K562 (cell line): ENCODE data around the gene ITSN1. TPM values are rescaled to one million over a fixed set of nuclear protein-coding genes. Genes with fewer than 3 reads are reported as not detected.

ENCODE experiments used
- ATAC-seq: fragments of 200-7000 bp; cut with Tn5 transposase; 3 replicates; pipeline ENCODE4 v1.9.1; 2020; ENCODE audit warnings: moderate library complexity
- BruUV-seq: library from RNA; stranded (reverse); fragments of 400-500 nt; replicated peaks from 2 replicates; lab custom pipeline; 2021; lab: Mats Ljungman, UMichigan
- CTCF ChIA-PET: fragments of 300-600 bp; formaldehyde crosslinking; extraction: SDS; loops from one replicate; lab custom pipeline; 2021; ENCODE audit warnings: low intra/inter-chr PET ratio; lab: Yijun Ruan, JAX
- POLR2A ChIA-PET: fragments of 300-600, 350-650 bp; sonication (Branson Sonifier 250); formaldehyde crosslinking; extraction: SDS; loops from one replicate; lab custom pipeline; 2021; ENCODE audit warnings: antibody characterized with exemption, inconsistent platforms; lab: Yijun Ruan, JAX
- DNase-seq, 4 experiments: peaks; one replicate each; pipeline versions ENCODE4 v3.0.0 to v3.0.0-alpha.2; 2011 to 2018; ENCODE audit warnings: low spot score in 3 of 4, mixed read lengths in 3 of 4; ENCODE audit errors: extremely low read depth in 1 of 4
- FAIRE-seq: peaks from 2 replicates; lab custom pipeline; 2011; peaks lifted over from hg19 to GRCh38; lab: Jason Lieb, UNC
- H2AFZ ChIP-seq: 2 replicates; pipeline ENCODE4 v1.6.0; 2011; ENCODE audit warnings: low read depth, low read length, control low read depth, inconsistent platforms
- H3K27ac ChIP-seq: fragments of 200-600 bp; 3 replicates; pipeline ENCODE4 v1.8.0; 2011; ENCODE audit warnings: low read depth, mild to moderate bottlenecking, control low read depth, inconsistent platforms, low read length, moderate library complexity, mixed read lengths; ENCODE audit errors: extremely low read depth
- H3K27me3 ChIP-seq, 2 experiments: fragments of 300-600 bp in 1 of 2; 2 replicates in 1 of 2; 3 replicates in 1 of 2; pipeline versions ENCODE4 v1.6.0 to v1.8.0; 2011; ENCODE audit warnings: inconsistent platforms in 2 of 2, low read length in 2 of 2, mild to moderate bottlenecking in 1 of 2, mixed read lengths in 1 of 2, moderate library complexity in 1 of 2; ENCODE audit not compliant: control insufficient read depth in 2 of 2, insufficient read depth in 2 of 2
- H3K36me3 ChIP-seq: fragments of 300-600 bp; 3 replicates; pipeline ENCODE4 v1.8.0; 2011; ENCODE audit warnings: mild to moderate bottlenecking, low read length, inconsistent platforms; ENCODE audit not compliant: control insufficient read depth, insufficient read depth
- H3K4me1 ChIP-seq, 2 experiments: fragments of 200-600 bp in 1 of 2; replicated peaks in 1 of 2; 2 replicates in 1 of 2; 3 replicates in 1 of 2; pipeline versions ENCODE4 v1.5.1 to v1.8.0; 2011; ENCODE audit warnings: inconsistent platforms in 2 of 2, low read length in 2 of 2, mild to moderate bottlenecking in 1 of 2, mixed read lengths in 1 of 2, moderate library complexity in 1 of 2; ENCODE audit not compliant: control insufficient read depth in 2 of 2, insufficient read depth in 2 of 2
- H3K4me2 ChIP-seq: 2 replicates; pipeline ENCODE4 v1.6.1; 2011; ENCODE audit warnings: low read length, control low read depth, inconsistent platforms, mixed read lengths; ENCODE audit not compliant: insufficient read depth
- H3K4me3 ChIP-seq: fragments of 200-600 bp; sonication (generic), shearing (Covaris generic); 2 replicates; pipeline ENCODE4 v1.5.1; 2016; ENCODE audit warnings: control low read depth, inconsistent platforms
- H3K79me2 ChIP-seq: fragments of 200-600 bp; 3 replicates; pipeline ENCODE4 v1.8.0; 2011; ENCODE audit warnings: low read length, inconsistent platforms; ENCODE audit not compliant: control insufficient read depth, insufficient read depth
- H3K9ac ChIP-seq, 2 experiments: 2 replicates each; pipeline versions ENCODE4 v1.6.0 to v1.6.1; 2011; ENCODE audit warnings: low read depth in 2 of 2, low read length in 2 of 2, control low read depth in 1 of 2, inconsistent platforms in 1 of 2, mild to moderate bottlenecking in 1 of 2, mixed read lengths in 1 of 2; ENCODE audit not compliant: insufficient read depth in 1 of 2
- H3K9me1 ChIP-seq: one replicate; pipeline ENCODE4 v1.6.0; 2011; ENCODE audit warnings: inconsistent platforms, mild to moderate bottlenecking, low read length, moderate library complexity; ENCODE audit not compliant: control insufficient read depth, insufficient read depth
- H3K9me3 ChIP-seq: replicated peaks from 2 replicates; pipeline ENCODE4 v1.5.1; 2011; ENCODE audit warnings: low read depth, low read length, inconsistent platforms; ENCODE audit not compliant: control insufficient read depth, insufficient read depth
- H4K20me1 ChIP-seq: replicated peaks from 2 replicates; pipeline ENCODE4 v1.6.1; 2011; ENCODE audit warnings: low read length, inconsistent platforms, mixed read lengths; ENCODE audit not compliant: control insufficient read depth, insufficient read depth
- DIDO1 ChIP-seq: fragments of 450-650 bp; IDR thresholded peaks from 2 replicates; pipeline ENCODE4 v1.6.1; 2016; ENCODE audit warnings: low read depth, missing biosample characterization, missing genetic modification characterization
- KLF16 ChIP-seq: IDR thresholded peaks from 2 replicates; pipeline ENCODE4 v1.6.1; 2016; ENCODE audit warnings: antibody characterized with exemption
- RBM25 ChIP-seq: fragments of 200-400 bp; formaldehyde crosslinking; IDR thresholded peaks from 2 replicates; pipeline ENCODE4 v1.6.1; 2018; ENCODE audit warnings: low read length, low read depth, moderate library complexity; ENCODE audit not compliant: severe bottlenecking
- TEAD1 ChIP-seq, 2 experiments: fragments of 450-650 bp in 1 of 2; sonication (generic) in 1 of 2; formaldehyde crosslinking; IDR thresholded peaks; 2 replicates each; pipeline versions ENCODE4 v1.4.0 to v1.8.0; 2020 to 2022; ENCODE audit warnings: mild to moderate bottlenecking in 2 of 2, missing genetic modification reagents in 1 of 2
- TGIF2 ChIP-seq: sonication (generic); formaldehyde crosslinking; IDR thresholded peaks from 2 replicates; pipeline ENCODE4 v1.8.1; 2022; ENCODE audit warnings: mild to moderate bottlenecking, missing genetic modification reagents, moderate library complexity
- ZNF165 ChIP-seq: fragments of 250-450 bp; sonication (Bioruptor Pico); IDR thresholded peaks from 2 replicates; pipeline ENCODE4 v1.4.0; 2020; ENCODE audit warnings: borderline replicate concordance
- ZNF324 ChIP-seq: fragments of 250-450 bp; sonication (Bioruptor Pico); IDR thresholded peaks from 2 replicates; pipeline ENCODE4 v1.4.0; 2020; ENCODE audit warnings: mild to moderate bottlenecking
- WGBS: fragments of 100-300 bp; shearing (Covaris generic); methylation state at CpG from one replicate; pipeline ENCODE4 v1.1.6; 2016; ENCODE audit warnings: low coverage, mixed read lengths; ENCODE audit not compliant: insufficient coverage; ENCODE audit errors: missing lambda C conversion rate; 5-methylcytosine and 5-hydroxymethylcytosine counted together
- in situ Hi-C: fragments of 300-500 bp; cut with MboI; formaldehyde crosslinking; loops from 4 replicates; pipeline ENCODE4 v1.15.0; 2018; ENCODE audit warnings: inconsistent platforms, mixed read lengths
- intact Hi-C: fragments of 100-400 bp; cut with micrococcal nuclease; formaldehyde crosslinking; loops from 2 replicates; pipeline ENCODE4 v1.14.2; 2022
- polyA plus RNA-seq, 8 experiments: library from polyadenylated mRNA; depleted of rRNA in 4 of 8; stranded (reverse) in 5 of 8; unstranded in 3 of 8; fragments of >200 nt; fragmentation: Nextera tagmentation in 2 of 8; fragmentation: Illumina TruSeq in 1 of 8; extraction: Ambion mirVana in 2 of 8; extraction: Trizol in 1 of 8; gene quantifications; 2 replicates each; pipeline versions ENCODE4 v1.2.1 to v1.2.3, GENCODE V29; 2011 to 2014; ENCODE audit warnings: inconsistent platforms in 1 of 8, missing spikeins in 1 of 8
- total RNA-seq, 7 experiments: library from RNA; depleted of rRNA in 6 of 7; stranded (reverse); fragments of >200 nt in 6 of 7; fragmentation: Illumina TruSeq in 2 of 7; extraction: Trizol in 2 of 7; gene quantifications; 2 replicates each; pipeline versions ENCODE4 v1.2.1 to v1.2.3, GENCODE V29; 2011 to 2021; ENCODE audit warnings: low replicate concordance in 1 of 7
- TF ChIP-seq, protein P1 (sequence below), 2 experiments: fragments of 450-650 bp in 1 of 2; sonication (generic) in 1 of 2; formaldehyde crosslinking; conservative IDR thresholded peaks; 2 replicates each; pipeline versions ENCODE4 v1.4.0 to v1.8.1; 2020 to 2022; ENCODE audit warnings: mild to moderate bottlenecking in 1 of 2, missing genetic modification reagents in 1 of 2
- TF ChIP-seq, protein P2 (sequence below): sonication (generic); formaldehyde crosslinking; IDR thresholded peaks from 2 replicates; pipeline ENCODE4 v1.8.0; 2023; ENCODE audit warnings: mild to moderate bottlenecking, missing genetic modification reagents
- TF ChIP-seq, protein P3 (sequence below): fragments of 250-450 bp; sonication (Bioruptor Pico); IDR thresholded peaks from 2 replicates; pipeline ENCODE4 v1.4.0; 2020; ENCODE audit warnings: borderline replicate concordance
- TF ChIP-seq, protein P4 (sequence below): sonication (generic); formaldehyde crosslinking; IDR thresholded peaks from 2 replicates; pipeline ENCODE4 v1.9.0; 2022; ENCODE audit warnings: mild to moderate bottlenecking, missing genetic modification reagents
- TF ChIP-seq, protein P5 (sequence below): sonication (generic); formaldehyde crosslinking; IDR thresholded peaks from 2 replicates; pipeline ENCODE4 v1.8.1; 2023; ENCODE audit warnings: mild to moderate bottlenecking, missing genetic modification reagents

The ITSN1 gene
- total and polyA plus RNA-seq, 9 of the 15 experiments (the other 6 are each of a cell fraction or from before 2014, with no cell fraction given) = 1.1 to 12.6 (median 4.8) TPM

DNA sequence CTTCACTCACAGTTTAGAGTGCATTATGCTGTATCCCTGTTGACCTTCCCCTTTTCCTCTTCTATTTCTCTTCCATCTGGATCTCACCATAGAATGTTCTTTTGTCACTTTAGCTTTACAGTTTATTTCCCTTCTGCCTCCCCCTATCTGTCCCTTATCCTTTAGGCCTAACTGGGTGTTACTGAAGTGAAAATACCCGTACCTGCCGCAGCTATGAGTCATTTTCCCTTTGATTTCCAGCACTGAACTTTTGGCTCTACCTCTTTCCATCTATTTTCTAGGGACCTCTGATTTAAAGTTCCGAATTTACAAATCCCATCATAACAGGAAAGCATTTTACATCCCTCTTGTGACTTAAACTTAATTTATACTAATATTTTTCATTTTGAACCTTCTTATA is 19.7 kb downstream of the ITSN1 start:
- no peak for FAIRE-seq
- Histone ChIP-seq H3K9ac (no peak overlapping the region), H3K36me3 (no peaks in the 10 kb centered on the region), H2AFZ (no peak overlapping the region), H3K27ac (no peak overlapping the region), H3K4me1 (peaks cover 0 to 8% of the 10 kb centered on the region in 2 experiments; a peak in 3 of 5 replicates), H4K20me1 (no peaks in the 10 kb centered on the region), H3K9me1 (no peaks in the 10 kb centered on the region), H3K79me2 (no peaks in the 10 kb centered on the region), H3K4me3 (no peak overlapping the region), H3K4me2 (no peak overlapping the region), H3K9me3 (no peaks in the 10 kb centered on the region), H3K27me3 (no peaks in the 10 kb centered on the region; a peak in 1 of 5 replicates)
- WGBS = 12% methylated on average over 3 of the region's 3 CpGs
- ChIA-PET CTCF (no interaction called here), POLR2A (interaction anchor here (1.2 kb wide), 1 partner anchor 25 kb away, joined by 5 read pairs; no protein-coding TSS in a partner anchor)
- DNase-seq = no peak
- intact Hi-C loops (no loop called here), in situ Hi-C loops (no loop called here)
- no peak for ATAC-seq
- no TSS peak for BruUV-seq
- TF ChIP-seq DIDO1 (tag) (no peak), ZNF165 (CRISPR knock-in tag) (no peak), RBM25 (no peak), ZNF324 (CRISPR knock-in tag) (no peak), TGIF2 (no peak), TEAD1 (CRISPR knock-in tag; IDR thresholded peaks at IDR 0.05) (no peak), KLF16 (no peak)
- TF ChIP-seq, protein P1, sequence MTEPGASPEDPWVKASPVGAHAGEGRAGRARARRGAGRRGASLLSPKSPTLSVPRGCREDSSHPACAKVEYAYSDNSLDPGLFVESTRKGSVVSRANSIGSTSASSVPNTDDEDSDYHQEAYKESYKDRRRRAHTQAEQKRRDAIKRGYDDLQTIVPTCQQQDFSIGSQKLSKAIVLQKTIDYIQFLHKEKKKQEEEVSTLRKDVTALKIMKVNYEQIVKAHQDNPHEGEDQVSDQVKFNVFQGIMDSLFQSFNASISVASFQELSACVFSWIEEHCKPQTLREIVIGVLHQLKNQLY (CRISPR knock-in tag; conservative IDR thresholded peaks at IDR 0.05) = no peak
- TF ChIP-seq, protein P2, sequence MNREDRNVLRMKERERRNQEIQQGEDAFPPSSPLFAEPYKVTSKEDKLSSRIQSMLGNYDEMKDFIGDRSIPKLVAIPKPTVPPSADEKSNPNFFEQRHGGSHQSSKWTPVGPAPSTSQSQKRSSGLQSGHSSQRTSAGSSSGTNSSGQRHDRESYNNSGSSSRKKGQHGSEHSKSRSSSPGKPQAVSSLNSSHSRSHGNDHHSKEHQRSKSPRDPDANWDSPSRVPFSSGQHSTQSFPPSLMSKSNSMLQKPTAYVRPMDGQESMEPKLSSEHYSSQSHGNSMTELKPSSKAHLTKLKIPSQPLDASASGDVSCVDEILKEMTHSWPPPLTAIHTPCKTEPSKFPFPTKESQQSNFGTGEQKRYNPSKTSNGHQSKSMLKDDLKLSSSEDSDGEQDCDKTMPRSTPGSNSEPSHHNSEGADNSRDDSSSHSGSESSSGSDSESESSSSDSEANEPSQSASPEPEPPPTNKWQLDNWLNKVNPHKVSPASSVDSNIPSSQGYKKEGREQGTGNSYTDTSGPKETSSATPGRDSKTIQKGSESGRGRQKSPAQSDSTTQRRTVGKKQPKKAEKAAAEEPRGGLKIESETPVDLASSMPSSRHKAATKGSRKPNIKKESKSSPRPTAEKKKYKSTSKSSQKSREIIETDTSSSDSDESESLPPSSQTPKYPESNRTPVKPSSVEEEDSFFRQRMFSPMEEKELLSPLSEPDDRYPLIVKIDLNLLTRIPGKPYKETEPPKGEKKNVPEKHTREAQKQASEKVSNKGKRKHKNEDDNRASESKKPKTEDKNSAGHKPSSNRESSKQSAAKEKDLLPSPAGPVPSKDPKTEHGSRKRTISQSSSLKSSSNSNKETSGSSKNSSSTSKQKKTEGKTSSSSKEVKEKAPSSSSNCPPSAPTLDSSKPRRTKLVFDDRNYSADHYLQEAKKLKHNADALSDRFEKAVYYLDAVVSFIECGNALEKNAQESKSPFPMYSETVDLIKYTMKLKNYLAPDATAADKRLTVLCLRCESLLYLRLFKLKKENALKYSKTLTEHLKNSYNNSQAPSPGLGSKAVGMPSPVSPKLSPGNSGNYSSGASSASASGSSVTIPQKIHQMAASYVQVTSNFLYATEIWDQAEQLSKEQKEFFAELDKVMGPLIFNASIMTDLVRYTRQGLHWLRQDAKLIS (CRISPR knock-in tag) = no peak
- TF ChIP-seq, protein P3, sequence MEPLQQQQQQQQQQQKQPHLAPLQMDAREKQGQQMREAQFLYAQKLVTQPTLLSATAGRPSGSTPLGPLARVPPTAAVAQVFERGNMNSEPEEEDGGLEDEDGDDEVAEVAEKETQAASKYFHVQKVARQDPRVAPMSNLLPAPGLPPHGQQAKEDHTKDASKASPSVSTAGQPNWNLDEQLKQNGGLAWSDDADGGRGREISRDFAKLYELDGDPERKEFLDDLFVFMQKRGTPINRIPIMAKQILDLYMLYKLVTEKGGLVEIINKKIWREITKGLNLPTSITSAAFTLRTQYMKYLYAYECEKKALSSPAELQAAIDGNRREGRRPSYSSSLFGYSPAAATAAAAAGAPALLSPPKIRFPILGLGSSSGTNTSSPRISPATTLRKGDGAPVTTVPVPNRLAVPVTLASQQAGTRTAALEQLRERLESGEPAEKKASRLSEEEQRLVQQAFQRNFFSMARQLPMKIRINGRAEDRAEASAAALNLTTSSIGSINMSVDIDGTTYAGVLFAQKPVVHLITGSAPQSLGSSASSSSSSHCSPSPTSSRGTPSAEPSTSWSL (CRISPR knock-in tag) = no peak
- TF ChIP-seq, protein P4, sequence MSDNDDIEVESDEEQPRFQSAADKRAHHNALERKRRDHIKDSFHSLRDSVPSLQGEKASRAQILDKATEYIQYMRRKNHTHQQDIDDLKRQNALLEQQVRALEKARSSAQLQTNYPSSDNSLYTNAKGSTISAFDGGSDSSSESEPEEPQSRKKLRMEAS = no peak
- TF ChIP-seq, protein P5, sequence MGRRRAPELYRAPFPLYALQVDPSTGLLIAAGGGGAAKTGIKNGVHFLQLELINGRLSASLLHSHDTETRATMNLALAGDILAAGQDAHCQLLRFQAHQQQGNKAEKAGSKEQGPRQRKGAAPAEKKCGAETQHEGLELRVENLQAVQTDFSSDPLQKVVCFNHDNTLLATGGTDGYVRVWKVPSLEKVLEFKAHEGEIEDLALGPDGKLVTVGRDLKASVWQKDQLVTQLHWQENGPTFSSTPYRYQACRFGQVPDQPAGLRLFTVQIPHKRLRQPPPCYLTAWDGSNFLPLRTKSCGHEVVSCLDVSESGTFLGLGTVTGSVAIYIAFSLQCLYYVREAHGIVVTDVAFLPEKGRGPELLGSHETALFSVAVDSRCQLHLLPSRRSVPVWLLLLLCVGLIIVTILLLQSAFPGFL (CRISPR knock-in tag) = no peak
